GM21526 (cell line): ENCODE measurements around the gene DRC7.
A peak's percentile ranks its signal among the peaks of the same experiment; 100 is the strongest.

Experiments
- ATAC-seq: cut with Tn5 transposase; IDR thresholded peaks from one replicate; pipeline ENCODE4 v1.9.1; 2021; ENCODE audit warnings: moderate library complexity; ENCODE audit not compliant: unreplicated experiment, low FRiP score

Gene DRC7

DNA sequence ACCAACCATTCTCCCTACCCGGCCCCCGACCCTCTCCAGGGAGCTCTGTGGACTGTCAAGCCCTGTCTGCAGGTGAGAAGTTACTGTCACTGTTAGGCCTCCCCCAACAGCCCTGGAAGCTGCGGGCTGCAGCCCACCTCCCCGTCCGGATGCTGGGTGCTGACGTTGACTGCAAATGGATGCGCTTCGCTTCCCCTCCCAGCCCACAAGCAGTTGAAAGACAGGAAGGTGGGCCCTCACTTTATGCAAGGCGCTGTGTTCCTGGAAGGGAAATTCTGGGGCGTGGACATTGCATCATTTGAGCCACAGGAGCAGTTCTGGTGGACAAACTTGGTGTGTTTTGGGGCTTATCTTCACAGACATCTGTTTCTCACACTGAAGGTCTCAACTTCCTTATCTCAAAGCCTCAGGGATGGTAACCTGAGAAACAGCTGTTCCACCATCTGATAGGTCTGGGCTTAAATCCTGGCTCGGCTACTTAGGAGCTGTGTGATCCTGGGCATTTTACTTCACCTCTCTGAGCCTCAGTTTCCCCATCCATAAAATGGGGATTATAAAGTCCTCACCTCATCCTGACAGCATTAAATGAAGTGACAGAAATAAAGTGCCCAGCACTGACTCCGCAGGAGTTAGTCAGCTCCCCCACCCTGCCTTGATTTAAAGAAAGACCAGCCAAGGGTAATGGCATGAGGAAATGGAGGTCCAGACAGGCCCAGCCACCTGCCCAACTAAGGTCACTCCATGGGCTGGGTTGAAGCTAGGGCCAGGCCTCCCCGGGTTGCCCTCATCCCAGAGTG, 4.6 kb upstream of the DRC7 start:
- ATAC-seq: peak; percentile 63

DNA sequence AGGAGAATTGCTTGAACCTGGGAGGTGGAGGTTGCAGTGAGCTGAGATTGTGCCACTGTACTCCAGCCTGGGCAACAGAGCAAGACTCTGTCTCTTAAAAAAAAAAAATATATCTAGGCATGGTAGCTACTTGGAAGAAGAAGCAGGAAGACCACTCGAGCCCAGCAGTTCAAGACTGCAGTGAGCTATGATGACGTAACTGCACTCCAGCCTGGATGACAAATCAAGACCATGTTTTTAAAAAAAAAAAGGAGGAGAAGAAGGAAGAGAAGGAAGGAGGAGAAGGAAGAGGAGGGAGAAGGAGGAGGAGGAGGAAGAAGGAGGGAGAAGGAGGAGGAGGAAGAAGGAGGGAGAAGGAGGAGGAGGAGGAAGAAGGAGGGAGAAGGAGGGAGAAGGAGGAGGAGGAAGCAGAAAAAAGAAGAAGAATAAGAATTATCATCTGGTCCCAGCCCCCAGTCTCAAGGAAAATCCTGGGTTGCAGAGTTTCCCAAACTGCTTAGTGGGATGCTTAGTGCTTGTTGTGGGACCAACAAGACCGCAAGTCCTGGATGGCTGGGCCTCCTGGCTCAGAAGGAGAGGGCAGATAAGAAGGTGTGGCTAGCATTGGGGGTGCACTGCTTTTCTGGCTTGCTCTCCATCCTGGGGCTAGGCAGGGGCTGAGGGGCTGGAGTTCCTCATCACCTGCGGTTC, 3.7 kb upstream of the DRC7 start:
- ATAC-seq: no peak

DNA sequence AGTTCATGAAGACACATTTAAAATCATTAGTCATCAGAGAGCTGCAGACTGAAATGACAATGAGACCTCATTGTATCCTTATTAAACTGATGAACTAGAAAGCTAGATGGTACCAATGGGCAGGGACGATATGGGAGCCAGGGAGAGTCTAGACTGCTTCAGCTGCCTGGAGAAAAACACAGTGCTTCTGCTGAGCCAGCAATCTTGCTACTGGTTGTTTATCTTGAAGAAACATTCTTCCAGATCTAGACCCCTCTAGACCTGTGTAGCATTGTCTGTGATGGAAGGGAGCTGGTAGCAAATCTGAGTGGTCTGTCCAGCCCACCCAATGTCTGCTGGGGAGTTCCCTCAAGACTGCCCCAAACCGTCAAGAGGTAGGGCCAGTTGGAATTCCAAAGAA, 2.0 kb upstream of the DRC7 start:
- no peak for ATAC-seq

DNA sequence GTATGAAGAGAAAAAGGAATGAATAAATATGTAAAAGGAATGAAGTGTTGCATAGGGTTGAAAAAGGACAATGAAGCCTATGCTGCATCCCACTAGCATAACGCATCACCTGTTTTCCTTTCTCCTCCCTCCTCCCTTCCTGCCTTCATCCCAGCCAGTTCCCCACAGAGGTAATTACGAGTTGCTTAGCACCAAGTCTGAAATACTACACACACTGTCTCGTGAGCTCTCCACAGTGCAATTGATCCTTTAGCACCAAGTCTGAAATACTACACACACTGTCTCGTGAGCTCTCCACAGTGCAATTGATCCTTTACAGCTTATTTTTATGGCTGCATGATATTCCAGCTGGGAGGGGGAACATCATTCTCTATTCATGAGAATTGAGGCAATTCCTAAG, 1.1 kb upstream of the DRC7 start:
- ATAC-seq: no peak

DNA sequence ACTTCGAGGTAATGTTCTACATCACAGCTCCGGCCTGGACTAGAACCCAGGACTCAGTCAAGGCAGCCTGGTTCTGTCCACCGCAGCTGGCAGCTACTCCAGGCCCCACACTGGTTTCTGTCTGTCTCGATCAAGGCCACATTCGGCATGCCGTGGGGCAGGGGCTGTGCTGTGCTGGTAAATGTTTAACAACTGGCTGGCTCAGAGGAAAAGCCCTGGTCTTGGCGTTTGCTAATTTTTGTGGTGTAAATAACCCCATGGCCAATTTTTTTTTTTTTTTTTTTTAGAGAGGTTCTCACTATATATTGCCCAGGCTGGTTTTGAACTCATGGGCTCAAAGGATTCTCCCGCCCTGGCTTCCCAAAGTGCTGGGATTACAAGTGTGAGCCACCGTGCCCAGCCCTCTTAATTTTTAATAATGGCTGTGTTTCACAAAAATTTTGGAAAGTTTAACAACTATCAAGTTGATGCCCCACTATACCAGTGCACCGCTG, 328 bp upstream of the DRC7 start:
- no peak for ATAC-seq

DNA sequence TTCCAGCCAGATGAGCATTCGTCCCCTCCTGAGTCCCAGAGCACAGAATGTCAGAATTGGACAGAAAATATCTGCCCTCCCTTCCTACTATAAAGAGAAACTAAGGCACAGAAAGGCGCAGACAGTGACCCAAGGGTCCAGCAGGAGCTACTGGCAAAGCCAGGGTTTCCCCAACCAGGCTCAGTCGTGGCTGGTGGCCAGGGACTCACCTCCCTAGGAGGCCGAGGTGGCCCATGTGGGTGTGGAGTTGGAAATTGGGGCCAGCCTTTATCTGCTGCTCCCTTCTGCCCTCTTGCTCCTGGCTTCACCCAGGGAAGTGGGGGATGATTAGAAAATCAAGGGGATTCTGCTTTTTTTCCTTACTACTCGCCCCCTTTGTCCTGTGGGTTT, 1.1 kb downstream of the DRC7 start:
- no peak for ATAC-seq

DNA sequence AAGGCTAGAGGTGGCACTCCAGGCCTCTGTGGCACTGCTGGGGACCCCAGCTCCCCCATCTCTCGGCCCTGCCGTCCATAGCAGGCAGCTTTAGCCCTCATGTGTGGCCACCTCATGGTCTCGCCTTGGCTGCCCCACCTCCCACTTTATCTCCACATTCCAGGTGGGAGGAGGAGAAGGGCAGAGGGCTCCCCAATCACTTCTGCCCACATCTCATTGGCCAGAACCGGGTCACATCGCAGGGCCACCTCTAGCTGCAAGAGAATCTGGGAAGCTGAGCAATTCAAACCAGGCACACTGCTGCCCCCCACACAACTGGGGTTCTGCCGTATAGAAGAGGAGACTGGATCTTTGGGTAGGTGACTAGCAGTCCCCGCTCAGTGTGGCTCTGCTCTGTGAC, 1.6 kb downstream of the DRC7 start:
- no peak for ATAC-seq

DNA sequence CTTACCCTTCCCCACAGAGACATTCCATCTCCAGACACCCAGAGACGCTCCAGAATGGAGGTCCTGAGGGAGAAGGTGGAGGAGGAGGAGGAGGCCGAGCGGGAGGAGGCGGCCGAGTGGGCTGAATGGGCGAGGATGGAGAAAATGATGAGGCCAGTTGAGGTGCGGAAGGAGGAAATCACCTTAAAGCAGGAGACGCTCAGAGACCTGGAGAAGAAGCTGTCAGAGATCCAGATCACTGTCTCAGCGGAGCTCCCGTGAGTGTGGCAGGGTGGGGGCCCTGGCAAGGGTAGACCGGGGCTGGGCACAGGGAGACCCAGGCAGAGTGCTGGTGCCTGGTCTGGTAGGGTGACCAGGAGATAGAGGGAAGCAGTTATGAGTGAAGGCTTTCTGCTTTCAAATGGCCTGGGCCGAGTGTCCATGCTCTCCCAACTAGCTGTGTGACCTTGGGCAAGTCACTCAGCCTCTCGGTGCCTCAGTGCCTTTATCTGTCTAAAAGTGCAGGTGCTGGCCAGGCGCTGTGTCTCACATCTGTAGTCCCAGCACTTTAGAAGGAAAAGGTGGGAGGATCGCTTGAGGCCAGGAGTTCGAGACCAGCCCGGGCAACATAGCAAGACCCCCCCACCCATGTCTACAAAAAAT, 3.4 kb downstream of the DRC7 start:
- ATAC-seq: no peak

DNA sequence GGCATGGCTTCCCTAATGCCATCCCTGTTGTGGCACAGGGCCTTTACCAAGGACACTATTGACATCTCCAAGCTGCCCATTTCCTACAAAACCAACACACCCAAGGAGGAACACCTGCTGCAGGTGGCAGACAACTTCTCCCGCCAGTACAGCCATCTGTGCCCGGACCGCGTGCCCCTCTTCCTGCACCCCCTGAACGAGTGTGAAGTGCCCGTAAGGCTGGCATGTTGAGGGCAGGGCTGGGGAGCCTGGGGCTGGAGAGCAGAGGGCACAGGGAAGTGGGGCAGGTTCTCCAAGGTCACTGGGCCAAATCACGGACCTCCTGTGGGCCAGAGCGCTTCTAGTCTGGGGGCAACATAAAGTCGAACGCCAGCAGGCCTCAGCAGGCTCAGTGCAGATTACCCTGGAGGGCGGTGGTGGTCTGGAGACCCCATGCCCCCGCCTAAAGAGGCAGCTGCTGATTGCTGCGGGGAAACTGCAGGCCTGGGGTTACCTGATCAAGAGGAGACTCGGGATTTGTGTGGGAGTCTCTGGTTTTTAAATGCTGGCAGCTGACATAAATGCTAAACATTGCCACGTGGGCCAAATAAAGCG, 4.3 kb downstream of the DRC7 start:
- no peak for ATAC-seq

DNA sequence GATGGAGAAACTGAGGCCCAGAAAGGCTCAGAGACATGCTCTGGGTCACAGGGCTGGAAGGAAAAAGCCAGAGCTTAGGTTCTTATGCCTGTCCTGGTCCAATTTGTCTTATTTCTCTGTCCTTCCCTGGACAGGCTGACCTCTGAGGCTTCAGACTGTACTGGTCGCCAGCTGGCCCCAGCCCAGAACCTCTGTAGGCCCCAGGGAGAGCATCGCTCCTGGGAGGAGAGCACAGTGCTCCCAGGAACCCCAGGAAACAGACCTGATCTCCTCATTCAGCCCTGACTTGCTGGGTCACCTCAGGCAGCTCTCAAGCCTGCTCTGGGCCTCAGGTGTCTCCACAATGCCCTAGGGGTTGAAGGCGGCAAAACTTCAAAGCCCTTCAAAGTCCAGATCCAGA, 4.9 kb downstream of the DRC7 start:
- ATAC-seq: no peak

DNA sequence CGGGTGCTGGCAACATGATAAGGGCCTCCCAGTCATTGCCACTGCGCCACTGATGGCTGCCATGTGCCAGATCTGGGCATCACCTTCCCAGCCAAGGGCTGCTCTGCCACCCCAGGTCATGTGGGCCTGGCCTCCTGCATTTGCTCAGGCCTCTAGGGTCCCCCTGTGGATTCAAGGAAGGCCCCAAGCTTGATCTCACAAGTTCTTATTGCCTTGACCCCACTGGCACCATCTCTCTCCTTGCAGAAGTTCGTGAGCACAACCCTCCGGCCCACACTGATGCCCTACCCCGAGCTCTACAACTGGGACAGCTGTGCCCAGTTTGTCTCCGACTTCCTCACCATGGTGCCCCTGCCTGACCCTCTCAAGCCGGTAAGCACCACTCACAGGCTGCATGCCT, 5.3 kb downstream of the DRC7 start:
- no peak for ATAC-seq

DNA sequence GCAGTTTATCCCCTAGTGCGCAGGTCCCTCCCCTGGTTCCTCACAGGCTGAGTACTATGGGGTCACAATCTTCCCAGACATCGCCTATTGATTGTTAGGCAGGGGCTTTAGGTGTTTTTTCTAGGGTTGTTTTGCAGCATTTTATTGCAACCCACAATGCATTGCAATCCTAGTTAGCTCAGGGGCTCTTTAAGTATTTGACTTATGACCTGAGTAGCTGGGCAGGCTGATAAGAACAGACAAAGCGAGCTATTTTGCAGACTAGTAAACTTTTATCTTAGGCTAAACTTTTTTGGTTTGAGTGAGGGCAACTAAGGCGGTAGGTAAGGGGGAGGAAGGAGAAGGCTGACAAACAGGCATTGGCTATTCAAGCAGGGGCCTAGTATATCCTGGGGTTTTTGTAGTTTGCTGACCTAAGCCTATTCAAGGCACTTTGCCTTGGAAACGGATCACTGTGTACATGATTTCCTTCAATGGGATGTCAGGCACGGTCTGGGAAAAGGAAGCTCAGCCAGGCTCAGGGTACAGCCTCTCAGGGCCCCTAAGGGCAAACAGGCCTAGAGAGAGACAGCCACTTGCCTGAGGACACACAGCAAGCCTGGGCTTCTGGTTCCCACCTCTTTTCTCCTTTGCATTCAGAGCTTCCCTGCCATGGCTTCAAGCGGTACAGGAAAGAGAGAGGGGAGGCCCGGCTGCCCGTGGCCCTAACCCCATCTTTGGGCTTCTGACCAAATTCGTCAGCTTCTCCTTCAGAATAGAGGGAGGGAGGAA, 6.4 kb downstream of the DRC7 start:
- ATAC-seq: no peak

DNA sequence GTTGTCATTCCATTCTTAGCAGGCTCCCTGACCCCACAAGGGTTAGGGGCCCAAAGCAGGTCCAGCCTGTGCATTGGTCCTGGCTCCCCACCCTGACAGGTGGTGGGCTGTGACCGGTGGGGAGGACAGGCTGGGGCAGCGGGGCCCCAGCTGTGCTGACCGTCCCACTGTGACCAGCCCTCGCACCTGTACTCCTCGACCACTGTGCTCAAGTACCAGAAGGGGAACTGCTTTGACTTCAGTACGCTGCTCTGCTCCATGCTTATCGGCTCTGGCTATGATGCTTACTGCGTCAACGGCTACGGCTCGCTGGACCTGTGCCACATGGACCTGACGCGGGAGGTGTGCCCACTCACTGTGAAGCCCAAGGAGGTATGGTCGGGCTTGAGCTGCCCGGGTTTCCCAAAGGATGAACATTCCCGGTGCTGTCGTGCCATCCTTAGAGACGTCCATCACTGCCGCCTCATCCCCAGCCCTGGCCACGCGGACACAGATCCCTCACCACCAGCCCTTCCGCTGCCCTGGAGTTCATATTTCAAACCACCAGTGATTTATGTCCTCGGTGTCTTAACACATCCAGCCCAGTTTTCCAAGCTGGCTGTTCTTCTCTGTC, 7.3 kb downstream of the DRC7 start:
- ATAC-seq: no peak

DNA sequence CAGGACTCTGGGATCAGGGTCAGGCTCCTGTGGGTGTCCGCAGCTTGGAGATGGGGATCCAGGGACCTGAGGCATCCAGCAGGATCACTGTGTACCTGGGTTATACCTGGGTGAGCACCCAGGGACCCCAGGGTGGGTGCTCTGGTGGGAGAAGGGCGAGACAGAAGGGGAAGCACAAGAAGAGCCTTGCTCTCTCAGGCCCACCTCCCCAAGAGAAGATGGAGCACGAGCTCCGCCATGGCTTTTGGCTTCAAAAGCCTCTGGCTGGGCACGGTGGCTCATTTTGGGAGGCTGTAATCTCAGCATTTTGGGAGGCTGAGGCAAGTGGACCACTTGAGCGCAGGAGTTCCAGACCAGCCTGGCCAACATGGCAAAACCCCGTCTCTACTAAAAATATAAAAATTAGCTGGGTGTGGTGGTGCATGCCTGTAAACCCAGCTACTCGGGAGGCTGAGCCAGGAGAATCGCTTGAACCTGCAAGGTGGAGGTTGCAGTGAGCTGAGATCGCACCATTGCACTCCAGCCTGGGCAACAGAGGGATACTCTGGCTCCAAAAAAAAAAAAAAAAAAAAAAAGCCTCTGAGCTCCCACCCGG, 8.9 kb downstream of the DRC7 start:
- ATAC-seq: no peak

DNA sequence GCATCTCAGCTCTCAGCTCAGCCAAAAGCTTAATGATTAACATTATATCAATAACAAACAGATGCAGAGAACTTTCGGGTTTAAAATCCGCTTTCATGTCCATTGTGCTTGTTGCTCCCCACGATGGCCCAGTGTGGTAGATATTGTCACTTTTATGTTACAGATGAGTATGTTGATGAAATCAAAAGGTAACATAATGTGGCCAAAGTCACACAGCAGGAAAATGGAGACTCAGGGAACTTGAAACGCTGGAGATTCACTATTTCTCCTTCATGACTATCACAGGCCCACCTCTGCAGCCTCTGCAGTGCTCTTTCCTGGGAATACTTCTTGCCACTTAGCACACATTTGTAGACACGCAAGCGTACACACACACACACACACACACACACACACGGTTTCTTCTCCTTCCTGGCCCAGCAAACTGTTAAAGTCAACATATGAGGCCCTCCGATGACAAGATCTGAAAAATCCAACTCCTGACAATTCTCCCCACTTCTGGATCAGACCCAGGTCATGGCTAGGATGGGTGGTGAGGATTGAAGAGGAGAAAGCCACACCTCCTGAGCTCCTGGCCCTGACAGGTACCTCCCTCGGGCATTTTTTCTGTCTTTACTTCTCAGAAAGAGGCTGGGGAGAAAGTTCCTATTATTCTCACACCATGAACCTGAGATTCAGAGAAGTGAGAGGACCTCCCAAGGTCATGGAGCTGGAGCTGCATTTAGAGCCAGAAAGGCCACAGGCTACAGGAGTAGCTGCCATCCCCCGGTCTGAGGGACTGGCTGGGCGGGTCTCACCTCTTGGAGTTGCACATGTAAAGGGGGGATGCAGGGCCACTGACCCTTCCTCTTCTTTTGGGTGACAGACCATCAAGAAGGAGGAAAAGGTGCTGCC, 9.7 kb downstream of the DRC7 start:
- ATAC-seq: no peak

DNA sequence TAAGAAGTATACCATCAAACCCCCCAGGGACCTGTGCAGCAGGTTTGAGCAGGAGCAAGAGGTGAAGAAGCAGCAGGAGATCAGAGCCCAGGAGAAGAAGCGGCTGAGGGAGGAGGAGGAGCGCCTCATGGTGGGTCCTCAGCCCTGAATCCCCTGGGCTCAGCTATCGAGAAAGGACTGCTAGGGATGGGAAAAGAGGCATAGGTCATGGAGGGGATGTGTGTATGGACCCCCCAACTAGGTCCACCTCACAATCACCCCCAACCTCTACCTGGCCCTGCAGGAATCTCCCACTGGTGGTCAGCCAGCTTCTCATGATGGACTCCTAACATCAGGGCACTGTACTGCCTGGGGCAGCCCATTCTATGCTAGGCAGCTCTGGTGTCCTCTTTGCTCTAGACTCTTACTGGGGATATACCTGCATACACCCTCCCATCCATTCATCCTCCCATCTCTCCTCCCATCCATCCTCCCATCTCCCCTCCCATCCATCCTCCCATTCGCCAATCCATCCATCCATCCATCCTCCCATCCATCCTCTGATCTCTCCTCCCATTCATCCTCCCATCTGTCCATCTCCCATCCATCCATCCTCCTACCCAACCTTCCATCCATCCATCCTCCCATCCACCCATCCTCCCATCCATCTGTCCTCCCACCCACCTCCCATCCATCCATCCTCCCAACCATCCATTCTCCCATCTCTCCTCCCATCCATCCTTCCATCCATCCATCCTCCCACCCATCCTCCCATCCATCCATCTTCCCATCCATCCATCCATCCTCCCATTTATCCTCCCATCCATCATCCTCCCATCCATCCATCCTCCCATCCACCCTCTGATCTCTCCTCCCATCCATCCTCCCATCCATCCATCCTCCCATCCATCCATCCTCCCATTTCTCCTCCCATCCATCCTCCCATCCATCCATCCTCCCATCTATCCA, 10.6 kb downstream of the DRC7 start:
- no peak for ATAC-seq

DNA sequence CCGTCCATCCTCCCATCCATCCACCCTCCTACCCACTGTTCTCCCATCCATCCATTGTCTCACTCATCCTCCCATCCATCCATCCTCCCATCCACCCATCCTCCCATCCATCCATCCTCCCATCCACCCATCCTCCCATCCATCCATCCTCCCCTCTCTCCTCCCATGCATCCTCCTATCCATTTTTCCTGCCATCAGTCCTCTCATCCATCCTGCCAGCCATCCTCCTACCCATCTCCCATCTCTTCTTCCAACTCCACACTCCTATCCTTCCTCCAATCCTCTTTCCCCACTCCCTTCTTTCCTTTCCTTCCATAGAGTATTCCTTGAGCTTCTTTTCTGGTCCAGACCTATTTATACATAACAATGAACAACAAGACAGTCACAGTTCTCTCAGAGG, 12.1 kb downstream of the DRC7 start:
- no peak for ATAC-seq

DNA sequence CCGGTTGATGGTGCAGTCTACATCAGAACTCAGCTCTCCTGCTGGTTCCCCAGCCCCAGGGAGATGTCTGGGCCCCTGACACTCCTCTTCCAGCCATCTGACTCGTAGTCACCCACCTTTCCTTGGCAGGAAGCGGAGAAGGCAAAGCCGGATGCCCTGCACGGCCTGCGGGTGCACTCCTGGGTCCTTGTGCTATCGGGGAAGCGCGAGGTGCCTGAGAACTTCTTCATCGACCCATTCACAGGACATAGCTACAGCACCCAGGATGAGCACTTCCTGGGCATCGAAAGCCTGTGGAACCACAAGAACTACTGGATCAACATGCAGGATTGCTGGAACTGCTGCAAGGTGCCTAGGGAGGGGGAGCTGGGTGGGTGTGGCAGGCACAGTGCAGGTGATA, 12.7 kb downstream of the DRC7 start:
- no peak for ATAC-seq
